Erythroblast (primary cell): ENCODE results near the gene ADCY5.

Experiments used
- GATA1 ChIP-seq: IDR thresholded peaks from 2 replicates; pipeline ENCODE4 v1.6.1; 2011; ENCODE audit warnings: low read depth, mild to moderate bottlenecking, control low read depth, low read length, moderate library complexity
- POLR2A ChIP-seq: IDR thresholded peaks from 2 replicates; pipeline ENCODE4 v1.6.1; 2011; ENCODE audit warnings: mild to moderate bottlenecking, low read length

- TF ChIP-seq POLR2A, result no peak
- TF ChIP-seq GATA1, result no peak
Measured at GRCh38 chr3:123357275-123357674, 91.6 kb downstream of the ADCY5 start.
